ENCODE data around the gene PACSIN1. TPM values are rescaled to one million over a fixed set of nuclear protein-coding genes. Genes with fewer than 3 reads are reported as not detected.

Gene PACSIN1
- total RNA-seq, 3 donors from 2014 or later (not counting 1 experiment from before 2014, with no cell fraction given), result 2.2 to 6.6 (median 3.9) TPM

- H3K9me3 ChIP-seq (ENCODE audit: control insufficient read depth, insufficient read depth, low read length), result no peaks in the 10 kb centered on the region
- no peaks in the 10 kb centered on the region for H3K27me3 Mint-ChIP-seq (ENCODE audit: low read depth in 2 of 2)
- 94% methylated on average over 8 of the region's 8 CpGs for WGBS (ENCODE audit: insufficient coverage)
- ATAC-seq (no peak), DNase-seq (no peak)
- intact Hi-C loops (cut with micrococcal nuclease), result loop anchor here (5.0 kb wide), 1 partner anchor 287 kb away; no protein-coding TSS in a partner anchor
- H3K36me3 Mint-ChIP-seq, result no peaks in the 10 kb centered on the region
- no peak overlapping the region for H3K4me3 ChIP-seq (ENCODE audit: low read length)
- no peak overlapping the region for H3K4me3 Mint-ChIP-seq
- no peak overlapping the region for H3K27ac ChIP-seq (ENCODE audit: low read length)
- H3K4me1 Mint-ChIP-seq, result peaks cover 7 to 8% of the 10 kb centered on the region in 2 donors
- no peaks in the 10 kb centered on the region for H3K27me3 ChIP-seq (ENCODE audit: control insufficient read depth, insufficient read depth, low read length)
- no peaks in the 10 kb centered on the region for H3K36me3 ChIP-seq (ENCODE audit: control insufficient read depth, insufficient read depth, low read length)
- no peak overlapping the region for H3K27ac Mint-ChIP-seq
- H3K9me3 Mint-ChIP-seq, result no peaks in the 10 kb centered on the region
- H3K4me1 ChIP-seq (ENCODE audit: control insufficient read depth, insufficient read depth, low read length), result peaks cover 23% of the 10 kb centered on the region
- TF ChIP-seq, protein P1, sequence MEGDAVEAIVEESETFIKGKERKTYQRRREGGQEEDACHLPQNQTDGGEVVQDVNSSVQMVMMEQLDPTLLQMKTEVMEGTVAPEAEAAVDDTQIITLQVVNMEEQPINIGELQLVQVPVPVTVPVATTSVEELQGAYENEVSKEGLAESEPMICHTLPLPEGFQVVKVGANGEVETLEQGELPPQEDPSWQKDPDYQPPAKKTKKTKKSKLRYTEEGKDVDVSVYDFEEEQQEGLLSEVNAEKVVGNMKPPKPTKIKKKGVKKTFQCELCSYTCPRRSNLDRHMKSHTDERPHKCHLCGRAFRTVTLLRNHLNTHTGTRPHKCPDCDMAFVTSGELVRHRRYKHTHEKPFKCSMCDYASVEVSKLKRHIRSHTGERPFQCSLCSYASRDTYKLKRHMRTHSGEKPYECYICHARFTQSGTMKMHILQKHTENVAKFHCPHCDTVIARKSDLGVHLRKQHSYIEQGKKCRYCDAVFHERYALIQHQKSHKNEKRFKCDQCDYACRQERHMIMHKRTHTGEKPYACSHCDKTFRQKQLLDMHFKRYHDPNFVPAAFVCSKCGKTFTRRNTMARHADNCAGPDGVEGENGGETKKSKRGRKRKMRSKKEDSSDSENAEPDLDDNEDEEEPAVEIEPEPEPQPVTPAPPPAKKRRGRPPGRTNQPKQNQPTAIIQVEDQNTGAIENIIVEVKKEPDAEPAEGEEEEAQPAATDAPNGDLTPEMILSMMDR (IDR thresholded peaks at IDR 0.05), result no peak
Observed at GRCh38 chr6:34528996-34529664, 63.3 kb downstream of the PACSIN1 start.

DNA sequence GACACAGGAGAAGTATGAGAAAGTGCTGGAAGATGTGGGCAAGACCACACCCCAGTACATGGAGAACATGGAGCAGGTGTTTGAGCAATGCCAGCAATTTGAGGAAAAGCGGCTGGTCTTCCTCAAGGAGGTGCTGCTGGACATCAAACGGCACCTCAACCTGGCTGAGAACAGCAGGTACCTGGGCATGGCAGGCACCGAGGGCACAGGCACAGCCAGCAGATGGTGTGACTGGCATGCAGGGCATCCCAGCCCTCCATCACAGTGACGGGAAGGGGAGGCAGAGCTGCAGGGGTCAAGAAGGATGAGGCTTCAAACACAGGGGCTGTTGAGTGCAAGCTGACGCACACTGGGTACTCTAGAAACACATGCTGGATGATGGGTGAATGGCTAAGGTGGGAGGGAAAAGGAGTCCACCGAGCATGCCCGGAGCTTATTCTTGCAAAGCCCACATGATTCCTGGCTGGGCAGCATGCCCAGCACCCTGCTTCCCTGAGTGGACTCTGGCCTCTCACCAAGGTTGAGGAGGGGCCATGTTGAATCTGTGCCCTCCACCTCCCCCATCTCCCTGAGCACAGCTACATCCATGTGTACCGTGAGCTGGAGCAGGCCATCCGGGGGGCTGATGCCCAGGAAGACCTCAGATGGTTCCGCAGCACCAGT lies 63.9 kb downstream of the PACSIN1 start:
- no peaks in the 10 kb centered on the region for H3K27me3 Mint-ChIP-seq (ENCODE audit: low read depth in 2 of 2)
- no peaks in the 10 kb centered on the region for H3K27me3 ChIP-seq (ENCODE audit: control insufficient read depth, insufficient read depth, low read length)
- no peak overlapping the region for H3K4me3 Mint-ChIP-seq
- DNase-seq, result no peak
- TF ChIP-seq, protein P1 (IDR thresholded peaks at IDR 0.05), result no peak
- intact Hi-C loops (cut with micrococcal nuclease), result loop anchor here (5.0 kb wide), 1 partner anchor 287 kb away; no protein-coding TSS in a partner anchor
- H3K4me1 ChIP-seq (ENCODE audit: control insufficient read depth, insufficient read depth, low read length), result peaks cover 20% of the 10 kb centered on the region
- no peak overlapping the region for H3K4me3 ChIP-seq (ENCODE audit: low read length)
- ATAC-seq, result no peak
- H3K27ac ChIP-seq (ENCODE audit: low read length), result no peak overlapping the region
- no peaks in the 10 kb centered on the region for H3K36me3 ChIP-seq (ENCODE audit: control insufficient read depth, insufficient read depth, low read length)
- H3K9me3 ChIP-seq (ENCODE audit: control insufficient read depth, insufficient read depth, low read length), result no peaks in the 10 kb centered on the region
- 94% methylated on average over 10 of the region's 10 CpGs for WGBS (ENCODE audit: insufficient coverage)
- no peaks in the 10 kb centered on the region for H3K9me3 Mint-ChIP-seq
- H3K27ac Mint-ChIP-seq, result no peak overlapping the region
- no peaks in the 10 kb centered on the region for H3K36me3 Mint-ChIP-seq
- H3K4me1 Mint-ChIP-seq, result peaks cover 7 to 8% of the 10 kb centered on the region in 2 donors

GRCh38 chr6:34530753-34531365 lies 65.0 kb downstream of the PACSIN1 start:
- Histone ChIP-seq H3K4me1 (ENCODE audit: control insufficient read depth, insufficient read depth, low read length) (peaks cover 18% of the 10 kb centered on the region), H3K9me3 (ENCODE audit: control insufficient read depth, insufficient read depth, low read length) (no peaks in the 10 kb centered on the region), H3K27ac (ENCODE audit: low read length) (no peak overlapping the region), H3K4me3 (ENCODE audit: low read length) (no peak overlapping the region), H3K27me3 (ENCODE audit: control insufficient read depth, insufficient read depth, low read length) (no peaks in the 10 kb centered on the region), H3K36me3 (ENCODE audit: control insufficient read depth, insufficient read depth, low read length) (no peaks in the 10 kb centered on the region)
- DNase-seq (no peak), ATAC-seq (no peak)
- TF ChIP-seq, protein P1 (IDR thresholded peaks at IDR 0.05), result no peak
- Mint-ChIP-seq H3K4me1 (peaks cover 7 to 8% of the 10 kb centered on the region in 2 donors), H3K36me3 (no peaks in the 10 kb centered on the region), H3K9me3 (no peaks in the 10 kb centered on the region), H3K4me3 (no peak overlapping the region), H3K27me3 (ENCODE audit: low read depth in 2 of 2) (no peaks in the 10 kb centered on the region), H3K27ac (no peak overlapping the region)
- 92% methylated on average over 18 of the region's 18 CpGs for WGBS (ENCODE audit: insufficient coverage)
- intact Hi-C loops (cut with micrococcal nuclease), result no loop called here
